Measurements from ENCODE around the gene C1orf21. TPM values are rescaled to one million over a fixed set of nuclear protein-coding genes. Genes with fewer than 3 reads are reported as not detected.
A peak's percentile ranks its signal among the peaks of the same experiment; 100 is the strongest.
"Not testable (repeated sequence)": the region's sequence is repeated elsewhere in the genome, so short reads cannot be mapped to it uniquely, and the experiment has no call there.

Gene C1orf21, protein sequence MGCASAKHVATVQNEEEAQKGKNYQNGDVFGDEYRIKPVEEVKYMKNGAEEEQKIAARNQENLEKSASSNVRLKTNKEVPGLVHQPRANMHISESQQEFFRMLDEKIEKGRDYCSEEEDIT
- 33.1 to 34.7 TPM (median 34.3 TPM) in 3 replicates for total RNA-seq

DNA sequence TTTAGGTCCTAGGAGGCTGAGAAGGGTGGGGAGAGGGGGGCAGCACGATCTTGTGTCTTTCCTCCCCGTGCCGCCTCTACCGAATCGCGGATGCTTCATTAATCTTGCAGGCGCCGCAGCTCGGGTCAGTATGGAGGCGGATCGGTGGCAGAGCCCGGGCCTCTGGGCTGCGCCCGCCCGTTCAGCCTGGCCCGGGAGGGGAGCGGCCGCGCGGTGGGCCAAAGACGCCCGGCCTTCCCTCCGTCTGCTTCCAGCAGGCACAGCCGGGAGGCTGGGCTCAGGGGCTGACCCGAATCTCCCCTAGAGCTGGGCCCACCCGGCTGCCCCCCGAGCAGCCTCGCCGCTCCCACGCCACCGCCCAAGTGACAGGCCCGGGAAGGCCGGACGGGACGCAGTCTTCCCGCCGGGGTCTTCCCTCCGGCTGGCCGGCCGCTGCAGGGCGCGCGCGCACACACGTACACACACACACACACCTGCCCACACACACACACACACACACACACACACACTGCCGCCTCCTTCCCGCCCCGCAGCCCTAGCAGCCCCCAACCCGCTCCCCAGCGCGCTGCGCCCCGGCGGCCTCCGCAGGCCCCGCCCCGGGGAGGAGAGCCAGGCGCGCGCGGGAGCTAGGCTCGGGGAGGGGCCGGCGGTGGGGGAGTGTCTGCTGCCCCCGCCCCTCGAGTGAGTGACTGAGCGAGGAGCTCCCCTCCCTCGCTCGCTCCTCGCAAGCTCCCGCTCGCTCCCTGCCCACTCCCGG, at the start of gene C1orf21:
TSS of gene C1orf21 (plus strand) at position 718 of the 757 bp plus-strand sequence. CDS start 90,481 bp downstream, outside the sequence.
- peak within 1 kb of the TSS; percentile 82 for H3K27ac Mint-ChIP-seq
- peaks cover 18% of the 10 kb centered on the region for H3K27me3 Mint-ChIP-seq (ENCODE audit: low read depth)
- H3K4me1 Mint-ChIP-seq, result peaks cover 43% of the 10 kb centered on the region
- TF ChIP-seq CTCF (IDR thresholded peaks at IDR 0.05; ENCODE audit: unreplicated experiment), result no peak
- no peaks in the 10 kb centered on the region for H3K9me3 Mint-ChIP-seq
- no peaks in the 10 kb centered on the region for H3K36me3 Mint-ChIP-seq
- peak within 1 kb of the TSS; percentile 76 for H3K4me3 Mint-ChIP-seq
- peak; percentile 85 to 92 for DNase-seq (ENCODE audit: low spot score in 2 of 2, unreplicated experiment in 2 of 2)

- not testable (repeated sequence) for H3K9me3 Mint-ChIP-seq; H3K4me3 Mint-ChIP-seq; H3K36me3 Mint-ChIP-seq; H3K27ac Mint-ChIP-seq; H3K27me3 Mint-ChIP-seq (ENCODE audit: low read depth); DNase-seq (ENCODE audit: low spot score in 2 of 2, unreplicated experiment in 2 of 2); H3K4me1 Mint-ChIP-seq
Measured at GRCh38 chr1:184337865-184338264, 49.0 kb upstream of the C1orf21 start.

DNA sequence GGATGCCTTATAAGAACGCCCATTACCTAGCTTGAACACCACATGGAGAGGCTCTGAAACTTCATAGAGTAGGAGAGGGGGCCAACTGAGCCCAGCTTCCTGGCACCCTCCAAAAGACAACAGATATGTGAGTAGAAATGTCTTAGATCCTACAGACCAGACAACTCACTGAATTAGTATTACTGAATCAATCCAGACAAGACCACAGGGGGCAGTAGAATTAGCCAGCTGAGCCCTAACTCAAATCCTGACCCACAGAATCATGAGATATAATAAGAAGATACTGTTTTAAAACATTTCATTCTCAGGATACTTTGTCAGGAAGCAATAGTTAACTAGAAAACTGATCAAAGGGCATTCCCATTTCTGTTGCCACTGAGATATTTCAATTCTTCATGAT, 45.8 kb upstream of the C1orf21 start:
- no peak for DNase-seq (ENCODE audit: low spot score in 2 of 2, unreplicated experiment in 2 of 2)
- no peaks in the 10 kb centered on the region for H3K27me3 Mint-ChIP-seq (ENCODE audit: low read depth)
- peaks cover 11% of the 10 kb centered on the region for H3K9me3 Mint-ChIP-seq
- no peaks in the 10 kb centered on the region for H3K4me1 Mint-ChIP-seq
- H3K4me3 Mint-ChIP-seq, result no peak overlapping the region
- no peaks in the 10 kb centered on the region for H3K36me3 Mint-ChIP-seq
- TF ChIP-seq CTCF (IDR thresholded peaks at IDR 0.05; ENCODE audit: unreplicated experiment), result no peak
- no peak overlapping the region for H3K27ac Mint-ChIP-seq

GRCh38 chr1:184350573-184350972, 36.3 kb upstream of the C1orf21 start:
- Mint-ChIP-seq H3K36me3 (no peaks in the 10 kb centered on the region), H3K4me1 (no peaks in the 10 kb centered on the region), H3K27ac (no peak overlapping the region), H3K27me3 (ENCODE audit: low read depth) (no peaks in the 10 kb centered on the region), H3K4me3 (no peak overlapping the region), H3K9me3 (no peaks in the 10 kb centered on the region)
- no peak for TF ChIP-seq CTCF (IDR thresholded peaks at IDR 0.05; ENCODE audit: unreplicated experiment)
- no peak for DNase-seq (ENCODE audit: low spot score in 2 of 2, unreplicated experiment in 2 of 2)

- Mint-ChIP-seq H3K4me3 (no peak overlapping the region), H3K9me3 (no peaks in the 10 kb centered on the region), H3K27ac (no peak overlapping the region), H3K36me3 (no peaks in the 10 kb centered on the region), H3K27me3 (ENCODE audit: low read depth) (no peaks in the 10 kb centered on the region), H3K4me1 (no peaks in the 10 kb centered on the region)
- DNase-seq (ENCODE audit: low spot score in 2 of 2, unreplicated experiment in 2 of 2), result no peak
- no peak for TF ChIP-seq CTCF (IDR thresholded peaks at IDR 0.05; ENCODE audit: unreplicated experiment)
Measured at GRCh38 chr1:184351416-184351975, 35.3 kb upstream of the C1orf21 start.

- H3K27ac Mint-ChIP-seq, result no peak overlapping the region
- no peaks in the 10 kb centered on the region for H3K4me1 Mint-ChIP-seq
- H3K9me3 Mint-ChIP-seq, result no peaks in the 10 kb centered on the region
- DNase-seq (ENCODE audit: low spot score in 2 of 2, unreplicated experiment in 2 of 2), result no peak
- H3K4me3 Mint-ChIP-seq, result no peak overlapping the region
- TF ChIP-seq CTCF (IDR thresholded peaks at IDR 0.05; ENCODE audit: unreplicated experiment), result no peak
- no peaks in the 10 kb centered on the region for H3K36me3 Mint-ChIP-seq
- no peaks in the 10 kb centered on the region for H3K27me3 Mint-ChIP-seq (ENCODE audit: low read depth)
Measured at GRCh38 chr1:184352776-184353175, 34.1 kb upstream of the C1orf21 start.

All from mesothelial cell of epicardium (in vitro differentiated cells).